Loucy (cell line): ENCODE data around the gene SKA1.

Experiments
- EZH2phosphoT487 ChIP-seq: fragments of 200-600 bp; IDR thresholded peaks from 2 replicates; pipeline ENCODE4 v1.6.1; 2018; ENCODE audit warnings: antibody characterized with exemption, mild to moderate bottlenecking, moderate library complexity, borderline replicate concordance
- TF ChIP-seq, protein P1 (sequence below): fragments of 200-600 bp; sonication (generic); conservative IDR thresholded peaks from 2 replicates; pipeline ENCODE4 v1.5.1; 2014; ENCODE audit warnings: mild to moderate bottlenecking, antibody characterized with exemption, low read length

DNA sequence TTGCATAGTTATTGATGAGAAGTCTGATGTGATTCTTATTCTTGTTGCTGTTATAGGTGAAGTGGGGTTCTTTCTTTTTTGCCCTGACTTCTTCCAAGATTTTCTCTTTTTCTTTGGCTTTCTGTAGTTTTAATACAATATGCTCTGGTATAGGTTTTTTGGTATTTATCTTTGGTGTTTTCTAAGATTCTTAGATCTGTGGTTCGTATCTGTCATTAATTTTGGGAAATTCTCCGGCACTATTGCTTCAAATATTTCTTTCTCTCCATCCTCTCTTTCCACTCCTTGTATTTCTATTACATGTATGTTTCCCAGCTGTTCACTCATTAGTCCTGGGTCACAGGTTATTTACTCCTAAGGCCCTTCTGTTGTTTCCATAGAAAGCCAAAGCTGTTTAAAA is 43.8 kb downstream of the SKA1 start:
- TF ChIP-seq, protein P1, sequence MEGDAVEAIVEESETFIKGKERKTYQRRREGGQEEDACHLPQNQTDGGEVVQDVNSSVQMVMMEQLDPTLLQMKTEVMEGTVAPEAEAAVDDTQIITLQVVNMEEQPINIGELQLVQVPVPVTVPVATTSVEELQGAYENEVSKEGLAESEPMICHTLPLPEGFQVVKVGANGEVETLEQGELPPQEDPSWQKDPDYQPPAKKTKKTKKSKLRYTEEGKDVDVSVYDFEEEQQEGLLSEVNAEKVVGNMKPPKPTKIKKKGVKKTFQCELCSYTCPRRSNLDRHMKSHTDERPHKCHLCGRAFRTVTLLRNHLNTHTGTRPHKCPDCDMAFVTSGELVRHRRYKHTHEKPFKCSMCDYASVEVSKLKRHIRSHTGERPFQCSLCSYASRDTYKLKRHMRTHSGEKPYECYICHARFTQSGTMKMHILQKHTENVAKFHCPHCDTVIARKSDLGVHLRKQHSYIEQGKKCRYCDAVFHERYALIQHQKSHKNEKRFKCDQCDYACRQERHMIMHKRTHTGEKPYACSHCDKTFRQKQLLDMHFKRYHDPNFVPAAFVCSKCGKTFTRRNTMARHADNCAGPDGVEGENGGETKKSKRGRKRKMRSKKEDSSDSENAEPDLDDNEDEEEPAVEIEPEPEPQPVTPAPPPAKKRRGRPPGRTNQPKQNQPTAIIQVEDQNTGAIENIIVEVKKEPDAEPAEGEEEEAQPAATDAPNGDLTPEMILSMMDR, result no peak
- no peak for TF ChIP-seq EZH2phosphoT487
